Adrenal gland (tissue), 12 donors: Measurements from ENCODE around the gene DPH3. TPM values are rescaled to one million over a fixed set of nuclear protein-coding genes. Genes with fewer than 3 reads are reported as not detected.

Experiments
- DNase-seq, 7 donors: peaks; one replicate each; pipeline ENCODE4 v3.0.0-alpha.2; 2019 to 2020
- H3K27ac ChIP-seq, 5 donors: fragments of 200-600 bp; sonication (generic) in 4 of 5; 1 replicate in 3 of 5; 2 replicates in 2 of 5; pipeline versions ENCODE4 v1.5.1 to v1.8.0; 2016 to 2020; ENCODE audit warnings: mild to moderate bottlenecking in 1 of 5
- H3K27me3 ChIP-seq: fragments of 200-600 bp; 2 replicates; pipeline ENCODE4 v1.8.0; 2021
- H3K36me3 ChIP-seq, 2 donors: fragments of 200-600 bp; replicated peaks in 1 of 2; 1 replicate in 1 of 2; 2 replicates in 1 of 2; pipeline versions ENCODE4 v1.5.1 to v1.8.0; 2018 to 2022
- H3K4me1 ChIP-seq, 2 donors: fragments of 200-600 bp; replicated peaks in 1 of 2; 1 replicate in 1 of 2; 2 replicates in 1 of 2; pipeline versions ENCODE4 v1.5.1 to v1.8.0; 2018 to 2021
- H3K4me3 ChIP-seq, 4 donors: fragments of 200-600 bp; sonication (generic) in 3 of 4; one replicate each; pipeline ENCODE4 v1.5.1; 2016 to 2018
- H3K9me3 ChIP-seq, 3 donors: fragments of 200-600 bp; sonication (generic) in 1 of 3; replicated peaks in 1 of 3; 1 replicate in 2 of 3; 2 replicates in 1 of 3; pipeline versions ENCODE4 v1.5.1 to v1.8.0; 2016 to 2021
- CTCF ChIP-seq, 6 experiments: fragments of 450-650 bp in 4 of 6; fragments of 200-600 bp in 2 of 6; sonication (generic) in 1 of 6; IDR thresholded peaks; 1 replicate in 5 of 6; 2 replicates in 1 of 6; pipeline versions ENCODE4 v1.5.1 to v1.8.0; 2016 to 2021; ENCODE audit warnings: antibody characterized with exemption in 6 of 6, mild to moderate bottlenecking in 2 of 6, moderate library complexity in 1 of 6
- POLR2A ChIP-seq, 2 donors: fragments of 450-650 bp; IDR thresholded peaks; one replicate each; pipeline ENCODE4 v1.6.1; 2017; ENCODE audit warnings: antibody characterized with exemption in 2 of 2, mild to moderate bottlenecking in 2 of 2, moderate library complexity in 1 of 2
- WGBS, 4 donors: extraction: QIAGEN DNeasy Blood & Tissue Kit in 2 of 4; methylation state at CpG; one replicate each; pipeline versions ENCODE4 v1.1.5 to v1.1.7; 2013 to 2017; 5-methylcytosine and 5-hydroxymethylcytosine counted together
- intact Hi-C, 2 donors: fragments of 100-400 bp; cut with DNase I; formaldehyde crosslinking; loops; one replicate each; pipeline versions ENCODE4 v1.14.1 to v1.15.0; 2022 to 2023
- polyA plus RNA-seq, 3 donors: library from polyadenylated mRNA; stranded (reverse); fragments of 200-250 nt in 2 of 3; fragments of 350-450 nt in 1 of 3; fragmentation: Illumina TruSeq in 1 of 3; extraction: RNeasy Lipid Tissue Mini Kit (QIAGEN cat#74804) in 1 of 3; gene quantifications; one replicate each; pipeline ENCODE4 v1.2.3, GENCODE V29; 2013 to 2014
- total RNA-seq, 9 donors: library from RNA; depleted of rRNA in 4 of 9; stranded (reverse); fragments of >200 nt in 4 of 9; fragments of 120-200 nt in 1 of 9; fragmentation: NEBNext Ultra II Directional in 1 of 9; extraction: Animal tissue kit (Norgen Biotek cat#: 25700) in 1 of 9; gene quantifications; one replicate each; pipeline versions ENCODE4 v1.1.0 to v1.2.4, GENCODE V29; 2013 to 2023
- donor health status: healthy with polysubstance abuse.
- donor health status: Bipolar disorder and iron deficiency.
- donor health status: DM: yes; HTN: yes; CAD: no.
- donor health status: DM: no; HTN: no; CAD: no.
- donor health status: DM: no; HTN: no; CAD: no.
- donor health status: DM: yes; HTN: yes; CAD: no.

The DPH3 gene
- total and polyA plus RNA-seq, 12 donors, result 6.6 to 42.7 (median 19.1) TPM

DNA sequence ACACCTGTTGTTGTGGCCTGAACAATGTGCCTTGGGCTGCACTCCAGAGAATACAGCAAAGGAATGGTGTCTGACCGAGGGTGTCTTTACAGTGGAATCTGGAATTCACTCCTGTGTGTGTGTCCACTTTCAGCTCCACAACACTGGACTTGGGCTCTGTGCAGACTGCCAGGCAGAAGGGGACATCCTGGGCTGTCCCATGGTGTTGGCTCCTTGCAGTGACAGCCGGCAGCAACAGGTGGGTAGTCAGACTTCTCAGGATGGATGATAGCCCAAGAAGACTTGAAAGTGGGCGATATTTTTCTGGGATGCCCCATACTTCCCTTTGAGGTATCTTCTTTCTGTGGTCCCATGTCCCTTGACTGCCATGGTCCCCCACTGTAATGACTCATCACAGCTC, 45.0 kb downstream of the DPH3 start:
- no peak for DNase-seq
- Histone ChIP-seq H3K27me3 (no peaks in the 10 kb centered on the region), H3K27ac (no peak overlapping the region), H3K9me3 (no peaks in the 10 kb centered on the region), H3K4me1 (peaks cover 0 to 10% of the 10 kb centered on the region in 2 donors), H3K36me3 (no peaks in the 10 kb centered on the region), H3K4me3 (no peak overlapping the region)
- intact Hi-C loops, result no loop called here
- TF ChIP-seq POLR2A (IDR thresholded peaks at IDR 0.05), result no peak
- no peak for TF ChIP-seq CTCF (IDR thresholded peaks at IDR 0.05)
- 90 to 100% (median 92%) methylated on average over 1 to 3 of the region's 3 CpGs for WGBS, 4 donors

GRCh38 chr3:16216373-16216935, 48.3 kb downstream of the DPH3 start:
- Histone ChIP-seq H3K4me1 (peaks cover 0 to 10% of the 10 kb centered on the region in 2 donors), H3K36me3 (no peaks in the 10 kb centered on the region), H3K4me3 (no peak overlapping the region), H3K9me3 (no peaks in the 10 kb centered on the region), H3K27ac (no peak overlapping the region), H3K27me3 (no peaks in the 10 kb centered on the region)
- no peak for TF ChIP-seq CTCF (IDR thresholded peaks at IDR 0.05)
- no peak for TF ChIP-seq POLR2A (IDR thresholded peaks at IDR 0.05)
- WGBS, 4 donors, result 88 to 94% (median 92%) methylated on average over 14 to 17 of the region's 17 CpGs
- intact Hi-C loops, result no loop called here
- DNase-seq, result no peak

DNA sequence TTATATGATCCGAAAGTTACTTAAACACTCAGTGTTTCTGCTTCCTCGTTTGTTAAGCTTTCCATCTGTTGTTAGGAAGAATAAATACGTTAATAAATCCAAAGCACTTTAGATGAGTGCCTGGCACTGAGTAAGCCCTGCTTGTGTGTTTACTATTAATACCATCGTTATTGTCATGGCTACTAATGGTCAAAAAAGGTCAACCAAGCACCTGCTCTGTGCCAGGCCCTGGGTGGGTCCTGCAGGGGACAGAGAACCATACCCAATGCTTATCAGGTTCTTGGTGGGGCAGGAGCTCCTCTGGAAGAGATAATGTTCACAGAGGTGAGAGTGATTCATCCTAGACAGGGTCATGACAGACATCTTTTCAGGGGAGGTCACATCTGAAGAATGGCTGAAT, 50.4 kb downstream of the DPH3 start:
- TF ChIP-seq CTCF (IDR thresholded peaks at IDR 0.05) (no peak), POLR2A (IDR thresholded peaks at IDR 0.05) (no peak)
- no peaks in the 10 kb centered on the region for H3K27me3 ChIP-seq
- no peaks in the 10 kb centered on the region for H3K36me3 ChIP-seq
- WGBS, 4 donors, result 67 to 89% (median 82%) methylated on average over 4 of the region's 4 CpGs
- no peak overlapping the region for H3K4me3 ChIP-seq
- intact Hi-C loops, result no loop called here
- DNase-seq, result no peak
- H3K9me3 ChIP-seq, result no peaks in the 10 kb centered on the region
- H3K4me1 ChIP-seq, result peaks cover 0 to 10% of the 10 kb centered on the region in 2 donors
- no peak overlapping the region for H3K27ac ChIP-seq

DNA sequence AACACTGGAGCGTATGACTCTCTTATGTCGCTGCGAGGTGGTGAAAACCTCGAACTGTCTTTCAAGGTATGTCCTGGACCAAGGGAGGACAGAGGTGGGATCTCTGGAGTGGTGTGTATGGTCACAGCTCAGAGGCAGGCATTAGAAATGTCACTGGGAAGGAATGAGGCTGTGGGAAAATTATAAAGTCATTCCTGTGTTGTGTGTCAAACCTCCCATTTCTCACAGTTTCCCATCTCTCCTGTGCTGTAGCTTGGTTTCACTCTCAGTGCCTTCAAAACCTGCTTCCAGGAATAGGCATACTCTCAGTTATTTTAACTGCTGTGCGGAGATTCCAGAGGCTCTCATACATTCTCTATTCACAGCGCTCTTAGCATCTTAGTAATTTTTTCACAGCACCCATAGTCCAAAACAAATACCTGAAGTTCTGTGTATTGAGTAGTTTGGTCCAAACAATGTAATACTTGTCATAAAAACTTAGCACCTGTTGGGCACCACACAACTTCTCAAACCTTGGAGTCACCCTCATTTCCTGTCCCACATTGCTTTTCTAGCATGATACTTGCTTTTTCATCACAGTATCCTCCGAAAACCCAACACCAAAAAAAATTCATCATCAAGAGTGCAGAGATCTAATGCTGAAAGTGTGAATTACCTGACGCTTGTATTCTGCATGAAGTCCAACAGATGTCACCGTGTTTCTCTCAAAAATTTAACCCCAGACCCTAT, 53.4 kb downstream of the DPH3 start:
- intact Hi-C loops, result no loop called here
- no peaks in the 10 kb centered on the region for H3K36me3 ChIP-seq
- no peaks in the 10 kb centered on the region for H3K4me1 ChIP-seq
- 78 to 90% (median 87%) methylated on average over 6 to 9 of the region's 9 CpGs for WGBS, 4 donors
- TF ChIP-seq CTCF (IDR thresholded peaks at IDR 0.05), result no peak
- TF ChIP-seq POLR2A (IDR thresholded peaks at IDR 0.05), result no peak
- no peak overlapping the region for H3K27ac ChIP-seq
- H3K27me3 ChIP-seq, result no peaks in the 10 kb centered on the region
- no peak for DNase-seq
- no peaks in the 10 kb centered on the region for H3K9me3 ChIP-seq
- no peak overlapping the region for H3K4me3 ChIP-seq

Other genes with a start within 250 kb of the DPH3 start
- 10 to 100 TPM in 8 of 9 donors, 1 to 10 TPM in 1; 2.9 to 22.8 (median 15.0) TPM for gene GALNT15, start 90.3 kb downstream of the DPH3 start, total RNA-seq
- 10 to 100 TPM in 1 of 3 donors, 1 to 10 TPM in 2; 6.6 to 10.8 (median 7.4) TPM for gene GALNT15, start 90.3 kb downstream of the DPH3 start, polyA plus RNA-seq
- 10 to 100 TPM in 6 of 9 donors, 1 to 10 TPM in 3; 6.5 to 22.2 (median 11.9) TPM for gene OXNAD1, start 269 bp upstream of the DPH3 start, total RNA-seq
- gene OXNAD1, start 269 bp upstream of the DPH3 start, polyA plus RNA-seq, result 10 to 100 TPM in 1 of 3 donors, 1 to 10 TPM in 2; 3.6 to 14.8 (median 6.1) TPM
- gene RFTN1, start 248.8 kb upstream of the DPH3 start, total RNA-seq, result 10 to 100 TPM in 6 of 9 donors, 1 to 10 TPM in 3; 8.3 to 35.7 (median 22.7) TPM
- gene RFTN1, start 248.8 kb upstream of the DPH3 start, polyA plus RNA-seq, result 10 to 100 TPM; 10.3 to 15.6 (median 11.8) TPM